CD14-positive monocyte (primary cell): Measurements from ENCODE around the gene ASS1. TPM values are rescaled to one million over a fixed set of nuclear protein-coding genes. Genes with fewer than 3 reads are reported as not detected.

Source experiments
- DNase-seq, 3 donors: peaks; one replicate each; pipeline ENCODE4 v3.0.0-alpha.2; 2011 to 2022
- H2AFZ ChIP-seq: 2 replicates; pipeline ENCODE4 v1.6.0; 2012; ENCODE audit warnings: mild to moderate bottlenecking, low read depth, low read length, inconsistent platforms; ENCODE audit not compliant: insufficient read depth, poor library complexity, severe bottlenecking
- H3K27ac ChIP-seq, 2 donors: 1 replicate in 1 of 2; 2 replicates in 1 of 2; pipeline ENCODE4 v1.5.1; 2012 to 2013; ENCODE audit warnings: low read length in 2 of 2, control low read depth in 1 of 2, inconsistent platforms in 1 of 2, low read depth in 1 of 2, mild to moderate bottlenecking in 1 of 2
- H3K27me3 ChIP-seq, 2 donors: one replicate each; pipeline versions ENCODE4 v1.6.0 to v1.6.1; 2011 to 2013; ENCODE audit warnings: low read length in 2 of 2; ENCODE audit not compliant: control insufficient read depth in 2 of 2, insufficient read depth in 2 of 2
- H3K36me3 ChIP-seq, 2 donors: replicated peaks in 1 of 2; 1 replicate in 1 of 2; 2 replicates in 1 of 2; pipeline versions ENCODE4 v1.5.1 to v1.6.1; 2012 to 2013; ENCODE audit warnings: low read length in 2 of 2, control low read depth in 1 of 2, inconsistent platforms in 1 of 2, mild to moderate bottlenecking in 1 of 2; ENCODE audit not compliant: insufficient read depth in 2 of 2, control insufficient read depth in 1 of 2
- H3K4me1 ChIP-seq, 2 donors: 1 replicate in 1 of 2; 2 replicates in 1 of 2; pipeline versions ENCODE4 v1.5.1 to v1.6.1; 2012 to 2013; ENCODE audit warnings: low read length in 2 of 2, control low read depth in 1 of 2, inconsistent platforms in 1 of 2, mild to moderate bottlenecking in 1 of 2, moderate library complexity in 1 of 2; ENCODE audit not compliant: insufficient read depth in 2 of 2, control insufficient read depth in 1 of 2
- H3K4me2 ChIP-seq: replicated peaks from 2 replicates; pipeline ENCODE3; 2012; ENCODE audit warnings: low read length, moderate library complexity, mild to moderate bottlenecking; ENCODE audit not compliant: poor library complexity, severe bottlenecking; ENCODE audit errors: extremely low read depth
- H3K4me3 ChIP-seq, 3 experiments: fragments of 200-600 bp in 1 of 3; sonication (generic) in 1 of 3; replicated peaks in 1 of 3; 1 replicate in 2 of 3; 2 replicates in 1 of 3; pipeline ENCODE4 v1.5.1; 2011 to 2013; ENCODE audit warnings: low read length in 3 of 3, mild to moderate bottlenecking in 3 of 3, control low read depth in 2 of 3, low read depth in 2 of 3, inconsistent platforms in 1 of 3, moderate library complexity in 1 of 3
- H3K79me2 ChIP-seq: 2 replicates; pipeline ENCODE4 v1.6.0; 2012; ENCODE audit warnings: mild to moderate bottlenecking, control low read depth, inconsistent platforms, low read length, moderate library complexity; ENCODE audit not compliant: insufficient read depth
- H3K9ac ChIP-seq: 2 replicates; pipeline ENCODE4 v1.6.0; 2017; ENCODE audit warnings: low read length, mild to moderate bottlenecking; ENCODE audit not compliant: insufficient read depth, poor library complexity, severe bottlenecking
- H3K9me3 ChIP-seq, 2 donors: replicated peaks in 1 of 2; 1 replicate in 1 of 2; 2 replicates in 1 of 2; pipeline versions ENCODE4 v1.5.1 to v1.6.1; 2012 to 2013; ENCODE audit warnings: low read length in 2 of 2, control low read depth in 1 of 2; ENCODE audit not compliant: control insufficient read depth in 1 of 2, insufficient read depth in 1 of 2
- H4K20me1 ChIP-seq: 2 replicates; pipeline ENCODE4 v1.6.0; 2012; ENCODE audit warnings: mild to moderate bottlenecking, low read length, control low read depth, moderate library complexity; ENCODE audit not compliant: insufficient read depth
- H3K27ac Mint-ChIP-seq, 7 donors: one replicate each; pipeline ENCODE4 v1.8.0; 2020; ENCODE audit warnings: mild to moderate bottlenecking in 7 of 7, mixed read lengths in 7 of 7, moderate library complexity in 6 of 7, inconsistent platforms in 2 of 7
- H3K27me3 Mint-ChIP-seq, 3 donors: one replicate each; pipeline ENCODE4 v1.8.0; 2021 to 2022; ENCODE audit warnings: low read depth in 3 of 3, mild to moderate bottlenecking in 3 of 3, mixed read lengths in 3 of 3, moderate library complexity in 3 of 3, inconsistent platforms in 1 of 3
- H3K36me3 Mint-ChIP-seq, 2 donors: one replicate each; pipeline ENCODE4 v1.8.0; 2020; ENCODE audit warnings: mixed read lengths in 2 of 2, inconsistent platforms in 1 of 2, mild to moderate bottlenecking in 1 of 2
- H3K4me1 Mint-ChIP-seq: one replicate; pipeline ENCODE4 v1.8.0; 2020; ENCODE audit warnings: mild to moderate bottlenecking, mixed read lengths
- H3K4me3 Mint-ChIP-seq, 2 donors: one replicate each; pipeline ENCODE4 v1.8.0; 2020; ENCODE audit warnings: mild to moderate bottlenecking in 2 of 2, mixed read lengths in 2 of 2, moderate library complexity in 1 of 2
- H3K9me3 Mint-ChIP-seq, 7 donors: one replicate each; pipeline ENCODE4 v1.8.0; 2020 to 2022; ENCODE audit warnings: mixed read lengths in 7 of 7, mild to moderate bottlenecking in 6 of 7, moderate library complexity in 6 of 7, inconsistent platforms in 2 of 7
- CTCF ChIP-seq: fragments of 200-600 bp; IDR thresholded peaks from one replicate; pipeline ENCODE4 v1.8.0; 2022; ENCODE audit warnings: antibody characterized with exemption, mild to moderate bottlenecking
- WGBS: methylation state at CpG from one replicate; pipeline ENCODE4 v1.1.5; 2013; ENCODE audit warnings: missing lambda C conversion rate; ENCODE audit not compliant: insufficient coverage; 5-methylcytosine and 5-hydroxymethylcytosine counted together
- intact Hi-C, 2 donors: fragments of 100-400 bp; cut with micrococcal nuclease; formaldehyde crosslinking; loops; one replicate each; pipeline versions ENCODE4 v1.15.0 to v1.15.1; 2023
- polyA plus RNA-seq, 3 donors: library from polyadenylated mRNA; depleted of rRNA in 1 of 3; unstranded in 2 of 3; stranded (reverse) in 1 of 3; fragments of 300-500 nt in 2 of 3; fragments of >200 nt in 1 of 3; fragmentation: Illumina TruSeq in 2 of 3; gene quantifications; 1 replicate in 2 of 3; 2 replicates in 1 of 3; pipeline ENCODE4 v1.2.3, GENCODE V29; 2012 to 2021

Gene ASS1
- polyA plus RNA-seq, 3 donors, result not detected

GRCh38 chr9:130452835-130453234 lies 8.1 kb downstream of the ASS1 start:
- Histone ChIP-seq H3K4me3 (no peak overlapping the region), H3K4me2 (no peak overlapping the region), H4K20me1 (no peaks in the 10 kb centered on the region), H3K36me3 (no peaks in the 10 kb centered on the region), H3K27me3 (no peaks in the 10 kb centered on the region), H2AFZ (no peak overlapping the region), H3K4me1 (peaks cover 5 to 7% of the 10 kb centered on the region in 2 donors), H3K9me3 (no peaks in the 10 kb centered on the region), H3K9ac (no peak overlapping the region), H3K79me2 (no peaks in the 10 kb centered on the region), H3K27ac (no peak overlapping the region)
- H3K36me3 Mint-ChIP-seq, result no peaks in the 10 kb centered on the region
- intact Hi-C loops, result no loop called here
- H3K27ac Mint-ChIP-seq, result no peak overlapping the region
- no peak for DNase-seq
- TF ChIP-seq CTCF, result no peak
- H3K27me3 Mint-ChIP-seq, result peaks cover 15 to 42% (median 30%) of the 10 kb centered on the region in 3 donors
- H3K9me3 Mint-ChIP-seq, result no peaks in the 10 kb centered on the region
- H3K4me1 Mint-ChIP-seq, result peaks cover 5% of the 10 kb centered on the region
- H3K4me3 Mint-ChIP-seq, result no peak overlapping the region
- WGBS, result 93% methylated on average over 3 of the region's 4 CpGs

GRCh38 chr9:130453487-130453886 lies 8.7 kb downstream of the ASS1 start:
- Histone ChIP-seq H3K9ac (no peak overlapping the region), H3K4me2 (no peak overlapping the region), H3K27ac (no peak overlapping the region), H3K4me3 (no peak overlapping the region), H3K36me3 (no peaks in the 10 kb centered on the region), H3K27me3 (no peaks in the 10 kb centered on the region), H3K9me3 (no peaks in the 10 kb centered on the region), H4K20me1 (no peaks in the 10 kb centered on the region), H2AFZ (no peak overlapping the region), H3K79me2 (no peaks in the 10 kb centered on the region), H3K4me1 (peaks cover 0 to under 1% of the 10 kb centered on the region in 2 donors)
- Mint-ChIP-seq H3K36me3 (no peaks in the 10 kb centered on the region), H3K4me1 (no peaks in the 10 kb centered on the region), H3K9me3 (no peaks in the 10 kb centered on the region), H3K27me3 (peaks cover 13 to 40% (median 34%) of the 10 kb centered on the region in 3 donors), H3K27ac (no peak overlapping the region), H3K4me3 (no peak overlapping the region)
- DNase-seq, result no peak
- intact Hi-C loops, result no loop called here
- 43% methylated on average over 7 of the region's 7 CpGs for WGBS
- no peak for TF ChIP-seq CTCF
